WTC11 (cell line): Measurements from ENCODE around the gene PDSS1. TPM values are rescaled to one million over a fixed set of nuclear protein-coding genes. Genes with fewer than 3 reads are reported as not detected.

Experiments used
- ATAC-seq: fragments of 200-7000 bp; cut with Tn5 transposase; 2 replicates; pipeline ENCODE4 v1.10.0; 2021; ENCODE audit warnings: mild to moderate bottlenecking, moderate library complexity
- CTCF ChIA-PET: fragments of 300-600 bp; sonication (Branson Sonifier 250); formaldehyde crosslinking; loops from one replicate; lab custom pipeline; 2021; ENCODE audit warnings: antibody characterized with exemption; lab: Charles Lee
- POLR2A ChIA-PET: fragments of 350-600 bp; sonication (Branson Sonifier 250); formaldehyde crosslinking; loops from one replicate; lab custom pipeline; 2021; ENCODE audit warnings: antibody characterized with exemption; lab: Charles Lee
- DNase-seq: peaks from one replicate; pipeline ENCODE4 v3.0.0; 2021; ENCODE audit warnings: low spot score
- H3K27ac Mint-ChIP-seq: 2 replicates; pipeline ENCODE4 v1.8.0; 2021; ENCODE audit warnings: mixed read lengths
- H3K27me3 Mint-ChIP-seq: 2 replicates; pipeline ENCODE4 v1.8.0; 2021; ENCODE audit warnings: low read depth, mild to moderate bottlenecking, moderate library complexity, mixed read lengths
- H3K36me3 Mint-ChIP-seq: 2 replicates; pipeline ENCODE4 v1.8.0; 2021; ENCODE audit warnings: mixed read lengths
- H3K4me1 Mint-ChIP-seq: 2 replicates; pipeline ENCODE4 v1.8.0; 2022; ENCODE audit warnings: mixed read lengths
- H3K4me3 Mint-ChIP-seq: 2 replicates; pipeline ENCODE4 v1.8.0; 2021; ENCODE audit warnings: mild to moderate bottlenecking, moderate library complexity, mixed read lengths
- H3K9me3 Mint-ChIP-seq: 2 replicates; pipeline ENCODE4 v1.8.0; 2021; ENCODE audit warnings: mixed read lengths
- AR ChIP-seq: fragments of 250-450 bp; sonication (Bioruptor Pico); IDR thresholded peaks from 2 replicates; pipeline ENCODE4 v1.9.0; 2021; ENCODE audit warnings: mild to moderate bottlenecking
- CBFB ChIP-seq: sonication (generic); formaldehyde crosslinking; IDR thresholded peaks from 2 replicates; pipeline ENCODE4 v1.8.1; 2022; ENCODE audit warnings: mild to moderate bottlenecking, low read depth, missing genetic modification reagents
- CTCF ChIP-seq: fragments of 200-600 bp; IDR thresholded peaks from 2 replicates; pipeline ENCODE4 v1.8.0; 2022; ENCODE audit warnings: antibody characterized with exemption
- E2F5 ChIP-seq: sonication (generic); formaldehyde crosslinking; IDR thresholded peaks from 2 replicates; pipeline ENCODE4 v1.8.1; 2022; ENCODE audit warnings: mild to moderate bottlenecking, moderate library complexity, missing genetic modification reagents
- ELF4 ChIP-seq: sonication (generic); formaldehyde crosslinking; IDR thresholded peaks from 2 replicates; pipeline ENCODE4 v1.8.1; 2022; ENCODE audit warnings: low read depth, mild to moderate bottlenecking, moderate library complexity, missing genetic modification reagents
- EMX1 ChIP-seq: fragments of 250-450 bp; sonication (Bioruptor Pico); IDR thresholded peaks from 2 replicates; pipeline ENCODE4 v1.8.0; 2021; ENCODE audit warnings: mild to moderate bottlenecking
- ETV6 ChIP-seq: sonication (generic); formaldehyde crosslinking; IDR thresholded peaks from 2 replicates; pipeline ENCODE4 v1.8.1; 2022; ENCODE audit warnings: mild to moderate bottlenecking, missing genetic modification reagents
- GRHL2 ChIP-seq: fragments of 250-450 bp; sonication (Bioruptor Pico); IDR thresholded peaks from 2 replicates; pipeline ENCODE4 v1.8.0; 2022; ENCODE audit warnings: mild to moderate bottlenecking, moderate library complexity; ENCODE audit not compliant: insufficient replicate concordance, severe bottlenecking
- NFYB ChIP-seq: sonication (generic); formaldehyde crosslinking; conservative IDR thresholded peaks from 2 replicates; pipeline ENCODE4 v1.8.0; 2022; ENCODE audit warnings: low read depth, missing genetic modification reagents
- NR2C2 ChIP-seq: sonication (generic); formaldehyde crosslinking; IDR thresholded peaks from 2 replicates; pipeline ENCODE4 v1.8.0; 2022; ENCODE audit warnings: mild to moderate bottlenecking, missing genetic modification reagents
- PRDM15 ChIP-seq: sonication (generic); formaldehyde crosslinking; IDR thresholded peaks from 2 replicates; pipeline ENCODE4 v1.8.0; 2022; ENCODE audit warnings: missing genetic modification reagents
- USF1 ChIP-seq: sonication (generic); formaldehyde crosslinking; IDR thresholded peaks from 2 replicates; pipeline ENCODE4 v1.8.0; 2022; ENCODE audit warnings: mild to moderate bottlenecking, missing genetic modification reagents
- ZNF512 ChIP-seq: sonication (generic); formaldehyde crosslinking; IDR thresholded peaks from 2 replicates; pipeline ENCODE4 v1.8.1; 2022; ENCODE audit warnings: missing genetic modification reagents, borderline replicate concordance
- ZNF671 ChIP-seq: fragments of 250-450 bp; sonication (Bioruptor Pico); IDR thresholded peaks from 2 replicates; pipeline ENCODE4 v1.8.0; 2021; ENCODE audit warnings: mild to moderate bottlenecking
- total RNA-seq: library from RNA; stranded (reverse); gene quantifications from 3 replicates; pipeline ENCODE4 v1.2.3, GENCODE V29; 2021

PDSS1 gene
- total RNA-seq, 1 experiment from 2014 or later = 13.6 TPM

- ChIA-PET CTCF (no interaction called here), POLR2A (no interaction called here)
- TF ChIP-seq EMX1 (CRISPR knock-in tag) = no peak
- TF ChIP-seq CTCF = no peak
- no peak for TF ChIP-seq ETV6
- no peak for TF ChIP-seq ZNF512 (CRISPR knock-in tag)
These were observed 1.4 kb downstream of the PDSS1 start for GRCh38 chr10:26698909-26699308.

GRCh38 chr10:26699631-26700030 lies 2.1 kb downstream of the PDSS1 start:
- no peak for DNase-seq
- TF ChIP-seq ZNF671 (no peak), ELF4 (no peak), NFYB (CRISPR knock-in tag) (no peak), NR2C2 (CRISPR knock-in tag) (no peak), E2F5 (no peak), GRHL2 (CRISPR knock-in tag) (no peak), EMX1 (CRISPR knock-in tag) (no peak), AR (no peak), PRDM15 (CRISPR knock-in tag) (no peak), USF1 (no peak), CBFB (CRISPR knock-in tag) (no peak)
- H3K27ac Mint-ChIP-seq = no peak overlapping the region
- peaks cover 11% of the 10 kb centered on the region for H3K4me1 Mint-ChIP-seq
- peaks cover 4% of the 10 kb centered on the region; the same call in 1 of the 2 replicates for H3K27me3 Mint-ChIP-seq
- CTCF ChIA-PET = no interaction called here
- peaks cover 8% of the 10 kb centered on the region for H3K9me3 Mint-ChIP-seq
- no peak overlapping the region for H3K4me3 Mint-ChIP-seq
- H3K36me3 Mint-ChIP-seq = peaks cover 33% of the 10 kb centered on the region
- POLR2A ChIA-PET = no interaction called here
- ATAC-seq = no peak

More at GRCh38 chr10:26698909-26699308, 1.4 kb downstream of the PDSS1 start:
- ATAC-seq (no peak), DNase-seq (no peak)
- peak overlapping the region; percentile 96 for H3K4me3 Mint-ChIP-seq
- peaks cover 11% of the 10 kb centered on the region for H3K4me1 Mint-ChIP-seq
- no peak overlapping the region for H3K27ac Mint-ChIP-seq
- H3K36me3 Mint-ChIP-seq = peaks cover 30% of the 10 kb centered on the region
- H3K9me3 Mint-ChIP-seq = peaks cover 8% of the 10 kb centered on the region
- peaks cover 5% of the 10 kb centered on the region; the same call in 1 of the 2 replicates for H3K27me3 Mint-ChIP-seq
